GM12864 (cell line): Measurements from ENCODE around the gene TAS2R13.

Source experiments
- DNase-seq: peaks from one replicate; pipeline ENCODE4 v3.0.0-alpha.2; 2011; ENCODE audit warnings: low read depth
- H3K4me3 ChIP-seq: 2 replicates; pipeline ENCODE4 v1.5.1; 2011; ENCODE audit warnings: mild to moderate bottlenecking, low read depth, low read length, control low read depth
- TF ChIP-seq, protein P1 (sequence below): IDR thresholded peaks from 2 replicates; pipeline ENCODE4 v1.5.1; 2011; ENCODE audit warnings: low read depth, mild to moderate bottlenecking, moderate library complexity, low read length, control low read depth, inconsistent platforms; ENCODE audit errors: missing control alignments

Gene TAS2R13

GRCh38 chr12:10909462-10909861 is at the start of gene TAS2R13:
TAS2R13 (minus strand) TSS chr12:10909562; CDS start chr12:10909298, 264 bp downstream.
- DNase-seq: no peak
- no peak within 1 kb of the TSS for H3K4me3 ChIP-seq
- TF ChIP-seq, protein P1, sequence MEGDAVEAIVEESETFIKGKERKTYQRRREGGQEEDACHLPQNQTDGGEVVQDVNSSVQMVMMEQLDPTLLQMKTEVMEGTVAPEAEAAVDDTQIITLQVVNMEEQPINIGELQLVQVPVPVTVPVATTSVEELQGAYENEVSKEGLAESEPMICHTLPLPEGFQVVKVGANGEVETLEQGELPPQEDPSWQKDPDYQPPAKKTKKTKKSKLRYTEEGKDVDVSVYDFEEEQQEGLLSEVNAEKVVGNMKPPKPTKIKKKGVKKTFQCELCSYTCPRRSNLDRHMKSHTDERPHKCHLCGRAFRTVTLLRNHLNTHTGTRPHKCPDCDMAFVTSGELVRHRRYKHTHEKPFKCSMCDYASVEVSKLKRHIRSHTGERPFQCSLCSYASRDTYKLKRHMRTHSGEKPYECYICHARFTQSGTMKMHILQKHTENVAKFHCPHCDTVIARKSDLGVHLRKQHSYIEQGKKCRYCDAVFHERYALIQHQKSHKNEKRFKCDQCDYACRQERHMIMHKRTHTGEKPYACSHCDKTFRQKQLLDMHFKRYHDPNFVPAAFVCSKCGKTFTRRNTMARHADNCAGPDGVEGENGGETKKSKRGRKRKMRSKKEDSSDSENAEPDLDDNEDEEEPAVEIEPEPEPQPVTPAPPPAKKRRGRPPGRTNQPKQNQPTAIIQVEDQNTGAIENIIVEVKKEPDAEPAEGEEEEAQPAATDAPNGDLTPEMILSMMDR: no peak

- DNase-seq: no peak
- H3K4me3 ChIP-seq: no peak overlapping the region
- TF ChIP-seq, protein P1: no peak
These were observed 48.4 kb upstream of the TAS2R13 start for GRCh38 chr12:10957741-10958140.

- no peak for DNase-seq
- H3K4me3 ChIP-seq: no peak overlapping the region
- TF ChIP-seq, protein P1: no peak
These were observed 46.7 kb upstream of the TAS2R13 start for GRCh38 chr12:10956085-10956484.

GRCh38 chr12:10952645-10953044 is 43.3 kb upstream of the TAS2R13 start:
- DNase-seq: no peak
- TF ChIP-seq, protein P1: no peak
- no peak overlapping the region for H3K4me3 ChIP-seq

GRCh38 chr12:10943167-10943566 is 33.8 kb upstream of the TAS2R13 start:
- no peak for DNase-seq
- TF ChIP-seq, protein P1: no peak
- H3K4me3 ChIP-seq: no peak overlapping the region

- DNase-seq: no peak
- TF ChIP-seq, protein P1: no peak
- H3K4me3 ChIP-seq: no peak overlapping the region
These were observed 32.7 kb upstream of the TAS2R13 start for GRCh38 chr12:10941916-10942607.

DNA sequence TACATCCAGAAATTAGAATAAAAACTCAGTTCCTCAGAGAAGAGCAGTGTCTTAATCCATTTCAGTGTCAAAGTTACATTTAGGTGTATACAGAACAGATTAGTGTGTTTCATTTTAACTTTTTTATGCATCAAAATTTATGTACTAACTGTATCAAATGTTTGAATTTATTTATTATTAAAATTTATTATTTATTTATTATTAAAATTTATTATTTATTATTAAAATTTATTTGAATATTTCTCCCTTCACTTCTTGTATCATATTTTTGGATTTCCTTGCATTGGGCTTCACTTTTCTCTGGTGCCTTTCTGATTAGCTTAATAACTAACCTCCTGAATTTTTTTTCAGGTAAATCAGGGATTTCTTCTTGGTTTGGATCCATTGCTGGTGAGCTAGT is 32.0 kb upstream of the TAS2R13 start:
- H3K4me3 ChIP-seq: no peak overlapping the region
- DNase-seq: no peak
- TF ChIP-seq, protein P1: no peak
